HCT116 (cell line): ENCODE data around the gene NLRP6. TPM values are rescaled to one million over a fixed set of nuclear protein-coding genes. Genes with fewer than 3 reads are reported as not detected.

Experiments
- ATAC-seq: fragments of 200-7000 bp; cut with Tn5 transposase; 2 replicates; pipeline ENCODE4 v1.9.1; 2020; ENCODE audit warnings: mild to moderate bottlenecking, moderate library complexity
- BruUV-seq: library from RNA; stranded (reverse); fragments of 400-500 nt; replicated peaks from 2 replicates; lab custom pipeline; 2021; lab: Mats Ljungman, UMichigan
- CTCF ChIA-PET: fragments of 300-600 bp; sonication (Branson Sonifier 250); formaldehyde crosslinking; loops from one replicate; lab custom pipeline; 2021; ENCODE audit warnings: antibody characterized with exemption; lab: Charles Lee
- POLR2A ChIA-PET: fragments of 300-600, 350-600 bp; sonication (Branson Sonifier 250); formaldehyde crosslinking; loops from one replicate; lab custom pipeline; 2021; ENCODE audit warnings: antibody characterized with exemption; lab: Charles Lee
- RAD21 ChIA-PET, 2 experiments: fragments of 300-600 bp; sonication (Branson Sonifier 250); formaldehyde crosslinking; loops; one replicate each; lab custom pipeline; 2023; ENCODE audit warnings: low total read pairs in 2 of 2; ENCODE audit not compliant: uncharacterized antibody in 2 of 2, unreplicated experiment in 2 of 2, low non-redundant PET in 1 of 2; lab: Charles Lee
- DNase-seq: peaks from one replicate; pipeline ENCODE4 v3.0.0-alpha.2; 2010; ENCODE audit warnings: low read depth, low spot score
- H2AFZ ChIP-seq: fragments of 200-600 bp; shearing (Covaris generic), sonication (generic); 2 replicates; pipeline ENCODE4 v1.6.1; 2017; ENCODE audit warnings: low read depth, mixed run types, mixed read lengths, antibody characterized with exemption, low read length; ENCODE audit not compliant: poor library complexity, severe bottlenecking
- H3K27ac ChIP-seq: 2 replicates; pipeline ENCODE4 v1.5.1; 2012; ENCODE audit warnings: low read depth, low read length
- H3K27me3 ChIP-seq: fragments of 200-600 bp; sonication (generic); 2 replicates; pipeline ENCODE4 v1.6.1; 2016; ENCODE audit warnings: mixed run types, low read length, mixed read lengths; ENCODE audit not compliant: insufficient read depth
- H3K36me3 ChIP-seq, 2 experiments: fragments of 200-500 bp in 1 of 2; fragments of 200-600 bp in 1 of 2; sonication (Bioruptor generic) in 1 of 2; sonication (generic) in 1 of 2; 2 replicates each; pipeline versions ENCODE4 v1.5.1 to v1.6.1; 2014 to 2016; ENCODE audit warnings: low read length in 2 of 2, inconsistent platforms in 1 of 2, mixed read lengths in 1 of 2, mixed run types in 1 of 2; ENCODE audit not compliant: insufficient read depth in 2 of 2, control insufficient read depth in 1 of 2
- H3K4me1 ChIP-seq, 2 experiments: fragments of 200-600 bp in 1 of 2; sonication (generic) in 1 of 2; 2 replicates each; pipeline versions ENCODE4 v1.5.1 to v1.6.1; 2012 to 2017; ENCODE audit warnings: low read length in 2 of 2, inconsistent platforms in 1 of 2, mild to moderate bottlenecking in 1 of 2, mixed read lengths in 1 of 2, mixed run types in 1 of 2, moderate library complexity in 1 of 2; ENCODE audit not compliant: insufficient read depth in 2 of 2, control insufficient read depth in 1 of 2
- H3K4me2 ChIP-seq: fragments of 200-600 bp; sonication (generic); 2 replicates; pipeline ENCODE4 v1.6.1; 2017; ENCODE audit warnings: mixed run types, low read length, mixed read lengths
- H3K4me3 ChIP-seq, 2 experiments: fragments of 200-600 bp in 1 of 2; sonication (generic) in 1 of 2; replicated peaks in 1 of 2; 2 replicates each; pipeline ENCODE4 v1.5.1; 2011 to 2016; ENCODE audit warnings: low read length in 2 of 2, control low read depth in 1 of 2, low read depth in 1 of 2, mild to moderate bottlenecking in 1 of 2, mixed read lengths in 1 of 2, mixed run types in 1 of 2
- H3K79me2 ChIP-seq: fragments of 200-600 bp; sonication (generic); 2 replicates; pipeline ENCODE4 v1.6.1; 2017; ENCODE audit warnings: mild to moderate bottlenecking, mixed run types, low read length, moderate library complexity, mixed read lengths; ENCODE audit not compliant: insufficient read depth
- H3K9ac ChIP-seq: fragments of 200-600 bp; sonication (generic); 2 replicates; pipeline ENCODE4 v1.6.1; 2016; ENCODE audit warnings: low read length, mixed read lengths
- H3K9me2 ChIP-seq: fragments of 200-600 bp; sonication (generic), shearing (Covaris generic); 2 replicates; pipeline ENCODE4 v1.6.1; 2017; ENCODE audit warnings: mixed run types, mild to moderate bottlenecking, moderate library complexity; ENCODE audit not compliant: insufficient read depth
- H3K9me3 ChIP-seq, 2 experiments: fragments of 200-500 bp in 1 of 2; fragments of 200-600 bp in 1 of 2; sonication (Bioruptor generic) in 1 of 2; sonication (generic) in 1 of 2; 2 replicates each; pipeline ENCODE4 v1.6.1; 2014 to 2017; ENCODE audit warnings: low read length in 2 of 2, mixed read lengths in 2 of 2, inconsistent platforms in 1 of 2, low read depth in 1 of 2, mild to moderate bottlenecking in 1 of 2, mixed run types in 1 of 2, moderate library complexity in 1 of 2; ENCODE audit not compliant: control insufficient read depth in 1 of 2, insufficient read depth in 1 of 2
- H4K20me1 ChIP-seq: fragments of 200-600 bp; sonication (generic), shearing (Covaris generic); 2 replicates; pipeline ENCODE4 v1.6.1; 2017; ENCODE audit warnings: mixed run types, mild to moderate bottlenecking, moderate library complexity; ENCODE audit not compliant: insufficient read depth
- CBX3 ChIP-seq: IDR thresholded peaks from 2 replicates; pipeline ENCODE4 v1.6.1; 2012; ENCODE audit warnings: low read depth
- CEBPB ChIP-seq: IDR thresholded peaks from 2 replicates; pipeline ENCODE4 v1.6.1; 2012; ENCODE audit warnings: low read depth
- EZH2phosphoT487 ChIP-seq: fragments of 200-600 bp; IDR thresholded peaks from 2 replicates; pipeline ENCODE4 v1.6.1; 2018; ENCODE audit warnings: antibody characterized with exemption, borderline replicate concordance
- JUND ChIP-seq: IDR thresholded peaks from 2 replicates; pipeline ENCODE4 v1.6.1; 2012
- POLR2A ChIP-seq: IDR thresholded peaks from 2 replicates; pipeline ENCODE4 v1.7.0; 2011; ENCODE audit warnings: borderline replicate concordance; ENCODE audit not compliant: insufficient read depth, insufficient read length; ENCODE audit errors: extremely low read depth
- SIN3A ChIP-seq: IDR thresholded peaks from 2 replicates; pipeline ENCODE4 v1.6.1; 2012; ENCODE audit warnings: low read depth
- SRF ChIP-seq: IDR thresholded peaks from 2 replicates; pipeline ENCODE4 v1.6.1; 2012; ENCODE audit warnings: low read depth
- TCF7L2 ChIP-seq: IDR thresholded peaks from 2 replicates; pipeline ENCODE4 v1.7.0; 2011; ENCODE audit warnings: borderline replicate concordance, inconsistent platforms; ENCODE audit not compliant: insufficient read depth, insufficient read length; ENCODE audit errors: extremely low read depth
- intact Hi-C: fragments of 100-400 bp; cut with micrococcal nuclease; formaldehyde crosslinking; loops from 2 replicates; pipeline ENCODE4 v1.10.0; 2022
- total RNA-seq: library from RNA; stranded (reverse); gene quantifications from one replicate; pipeline ENCODE4 v1.2.1, GENCODE V29; 2021; ENCODE audit not compliant: unreplicated experiment
- TF ChIP-seq, protein P1 (sequence below): IDR thresholded peaks from 2 replicates; pipeline ENCODE4 v1.6.1; 2012
- TF ChIP-seq, protein P2 (sequence below): IDR thresholded peaks from 2 replicates; pipeline ENCODE4 v1.6.1; 2011; ENCODE audit warnings: mild to moderate bottlenecking, low read length, moderate library complexity; ENCODE audit not compliant: insufficient replicate concordance; ENCODE audit errors: extremely low read depth

Gene NLRP6
- total RNA-seq, 1 experiment from 2014 or later = not detected

DNA sequence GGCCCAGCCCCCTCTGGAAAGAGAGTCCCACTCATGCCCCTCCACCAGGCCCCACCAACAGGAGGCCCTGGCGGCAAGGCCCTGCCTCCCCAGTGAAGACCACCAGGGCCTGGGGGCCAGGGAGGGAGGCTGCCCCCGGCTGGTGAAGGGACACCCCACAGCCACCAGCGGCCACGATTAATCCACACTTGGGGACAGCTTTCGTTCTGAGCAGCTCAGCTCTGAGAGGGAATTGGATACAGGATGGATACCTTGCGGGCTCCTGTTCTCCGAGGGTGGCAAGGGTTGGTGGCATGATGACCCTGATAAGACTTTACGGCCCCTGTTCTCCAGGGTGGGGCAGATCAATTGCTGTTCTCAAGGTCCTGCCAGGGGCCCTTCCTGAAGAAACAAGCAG lies 6.9 kb upstream of the NLRP6 start:
- Histone ChIP-seq H3K36me3 (no peaks in the 10 kb centered on the region), H4K20me1 (no peaks in the 10 kb centered on the region), H2AFZ (no peak overlapping the region), H3K27me3 (no peaks in the 10 kb centered on the region), H3K79me2 (no peaks in the 10 kb centered on the region), H3K4me1 (peaks cover 8 to 12% of the 10 kb centered on the region in 2 experiments), H3K9ac (no peak overlapping the region), H3K9me2 (no peaks in the 10 kb centered on the region)
- CTCF ChIA-PET = no interaction called here
- BruUV-seq = no TSS peak
- ATAC-seq = no peak
- POLR2A ChIA-PET = no interaction called here
- no peak for DNase-seq
- TF ChIP-seq SRF = no peak
- TF ChIP-seq, protein P1, sequence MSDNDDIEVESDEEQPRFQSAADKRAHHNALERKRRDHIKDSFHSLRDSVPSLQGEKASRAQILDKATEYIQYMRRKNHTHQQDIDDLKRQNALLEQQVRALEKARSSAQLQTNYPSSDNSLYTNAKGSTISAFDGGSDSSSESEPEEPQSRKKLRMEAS = no peak
- TF ChIP-seq CBX3 = no peak
- no peak for TF ChIP-seq POLR2A
- TF ChIP-seq TCF7L2 = no peak
- no peak for TF ChIP-seq EZH2phosphoT487
- TF ChIP-seq, all 23 proteins: peak for 0
- no peak overlapping the region for H3K4me3 ChIP-seq
- H3K4me2 ChIP-seq = no peak overlapping the region
- RAD21 ChIA-PET = no interaction called here
- no peak overlapping the region for H3K27ac ChIP-seq
- intact Hi-C loops = no loop called here
- H3K9me3 ChIP-seq = no peaks in the 10 kb centered on the region

DNA sequence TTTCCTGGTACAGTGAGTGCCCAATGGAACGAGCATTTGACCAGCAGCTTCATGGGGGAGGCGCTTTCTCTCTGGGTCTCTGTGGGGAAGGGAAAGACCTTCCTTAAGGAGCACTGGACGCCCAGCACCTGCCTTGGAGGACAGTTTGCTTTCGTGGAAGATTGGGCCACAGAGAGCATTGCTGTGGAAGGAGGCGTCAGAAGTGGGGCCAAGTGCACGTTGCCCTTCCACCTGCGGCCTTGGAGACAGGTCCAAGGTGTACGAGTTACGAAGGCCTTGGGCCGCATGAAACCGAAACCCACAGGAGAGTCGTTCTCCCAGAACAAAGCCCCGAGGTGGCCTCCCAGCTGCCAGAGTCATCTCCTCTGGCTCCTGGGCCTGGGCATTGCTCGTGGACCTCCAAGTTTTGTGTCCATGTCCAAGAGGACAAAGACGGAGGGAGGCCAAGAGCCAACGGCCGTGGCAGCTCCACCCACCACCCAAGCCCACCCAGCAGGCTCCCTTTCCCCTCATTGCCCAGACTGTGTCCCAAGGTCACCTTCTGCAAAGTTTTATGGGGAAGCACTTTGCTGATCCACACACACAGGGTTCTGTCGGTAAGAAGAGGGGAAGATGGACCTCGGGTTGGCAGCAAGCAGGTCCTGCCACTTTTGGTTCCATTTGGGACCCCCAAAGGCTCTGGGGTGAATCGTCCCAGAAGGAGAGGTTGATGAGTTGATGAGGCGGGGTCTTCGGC lies 5.8 kb upstream of the NLRP6 start:
- no peaks in the 10 kb centered on the region for H3K36me3 ChIP-seq
- CTCF ChIA-PET = no interaction called here
- peaks cover 3 to 5% of the 10 kb centered on the region in 2 experiments; a peak in 2 of 4 replicates for H3K4me1 ChIP-seq
- H3K79me2 ChIP-seq = no peaks in the 10 kb centered on the region
- RAD21 ChIA-PET = no interaction called here
- no peaks in the 10 kb centered on the region for H3K9me3 ChIP-seq
- TF ChIP-seq, protein P2, sequence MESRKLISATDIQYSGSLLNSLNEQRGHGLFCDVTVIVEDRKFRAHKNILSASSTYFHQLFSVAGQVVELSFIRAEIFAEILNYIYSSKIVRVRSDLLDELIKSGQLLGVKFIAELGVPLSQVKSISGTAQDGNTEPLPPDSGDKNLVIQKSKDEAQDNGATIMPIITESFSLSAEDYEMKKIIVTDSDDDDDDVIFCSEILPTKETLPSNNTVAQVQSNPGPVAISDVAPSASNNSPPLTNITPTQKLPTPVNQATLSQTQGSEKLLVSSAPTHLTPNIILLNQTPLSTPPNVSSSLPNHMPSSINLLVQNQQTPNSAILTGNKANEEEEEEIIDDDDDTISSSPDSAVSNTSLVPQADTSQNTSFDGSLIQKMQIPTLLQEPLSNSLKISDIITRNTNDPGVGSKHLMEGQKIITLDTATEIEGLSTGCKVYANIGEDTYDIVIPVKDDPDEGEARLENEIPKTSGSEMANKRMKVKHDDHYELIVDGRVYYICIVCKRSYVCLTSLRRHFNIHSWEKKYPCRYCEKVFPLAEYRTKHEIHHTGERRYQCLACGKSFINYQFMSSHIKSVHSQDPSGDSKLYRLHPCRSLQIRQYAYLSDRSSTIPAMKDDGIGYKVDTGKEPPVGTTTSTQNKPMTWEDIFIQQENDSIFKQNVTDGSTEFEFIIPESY = no peak
- TF ChIP-seq SIN3A (no peak), JUND (no peak), CEBPB (no peak)
- H3K4me2 ChIP-seq = no peak overlapping the region
- no peak overlapping the region for H2AFZ ChIP-seq
- no peak overlapping the region for H3K9ac ChIP-seq
- ATAC-seq = no peak
- no peaks in the 10 kb centered on the region for H3K9me2 ChIP-seq
- intact Hi-C loops = no loop called here
- POLR2A ChIA-PET = no interaction called here
- H4K20me1 ChIP-seq = no peaks in the 10 kb centered on the region
- no peaks in the 10 kb centered on the region for H3K27me3 ChIP-seq
- no TSS peak for BruUV-seq
- no peak overlapping the region for H3K27ac ChIP-seq
- no peak overlapping the region for H3K4me3 ChIP-seq
- DNase-seq = no peak
